Midbrain (tissue), 1 donor: ENCODE data around the gene KCMF1.
"Not testable (repeated sequence)": the region's sequence is repeated elsewhere in the genome, so short reads cannot be mapped to it uniquely, and the experiment has no call there.

Experiments used
- DNase-seq: peaks from one replicate; lab custom pipeline; 2025; lab: John Stamatoyannopoulos, UW

KCMF1 gene

GRCh38 chr2:84970868-84971509, at the start of gene KCMF1:
TSS of gene KCMF1 (plus strand) at chr2:84971161. CDS start at chr2:84971452, 291 bp downstream.
- peak; percentile 65 for DNase-seq

GRCh38 chr2:84923009-84923408, 48.0 kb upstream of the KCMF1 start:
- DNase-seq = no peak

- DNase-seq = no peak
These were observed 46.5 kb upstream of the KCMF1 start for GRCh38 chr2:84924173-84925106.

GRCh38 chr2:84925336-84925723, 45.6 kb upstream of the KCMF1 start:
- no peak for DNase-seq

GRCh38 chr2:84925724-84926376, 45.1 kb upstream of the KCMF1 start:
- peak; percentile 92 for DNase-seq

GRCh38 chr2:84927275-84927627, 43.7 kb upstream of the KCMF1 start:
- DNase-seq = no peak

- no peak for DNase-seq
These were observed 39.6 kb upstream of the KCMF1 start for GRCh38 chr2:84931384-84931821.

- no peak for DNase-seq
These were observed 32.6 kb upstream of the KCMF1 start for GRCh38 chr2:84938194-84938879.

- no peak for DNase-seq
These were observed 31.4 kb upstream of the KCMF1 start for GRCh38 chr2:84939426-84940087.

GRCh38 chr2:84940088-84940470, 30.9 kb upstream of the KCMF1 start:
- no peak for DNase-seq

- DNase-seq = no peak
These were observed 30.0 kb upstream of the KCMF1 start for GRCh38 chr2:84940831-84941412.

- DNase-seq = no peak
These were observed 28.8 kb upstream of the KCMF1 start for GRCh38 chr2:84942166-84942565.

GRCh38 chr2:84942964-84943421, 28.0 kb upstream of the KCMF1 start:
- DNase-seq = no peak

GRCh38 chr2:84944295-84944909, 26.6 kb upstream of the KCMF1 start:
- DNase-seq = no peak

GRCh38 chr2:84945838-84946203, 25.1 kb upstream of the KCMF1 start:
- not testable (repeated sequence) for DNase-seq

- no peak for DNase-seq
These were observed 24.6 kb upstream of the KCMF1 start for GRCh38 chr2:84946204-84947009.

GRCh38 chr2:84947010-84947593, 23.9 kb upstream of the KCMF1 start:
- no peak for DNase-seq

- no peak for DNase-seq
These were observed 17.4 kb upstream of the KCMF1 start for GRCh38 chr2:84953535-84953934.

- DNase-seq = no peak
These were observed 16.6 kb upstream of the KCMF1 start for GRCh38 chr2:84954329-84954728.
